Type B pancreatic cell (in vitro differentiated cells): ENCODE measurements around the gene MFRP. TPM values are rescaled to one million over a fixed set of nuclear protein-coding genes. Genes with fewer than 3 reads are reported as not detected.

Experiments used
- DNase-seq: peaks from one replicate; pipeline ENCODE4 v3.0.0; 2021; ENCODE audit warnings: mixed read lengths; ENCODE audit not compliant: unreplicated experiment; ENCODE audit errors: extremely low spot score
- H3K27ac Mint-ChIP-seq: 2 replicates; pipeline ENCODE4 v1.8.0; 2021; ENCODE audit warnings: mild to moderate bottlenecking, mixed read lengths
- H3K27me3 Mint-ChIP-seq: 2 replicates; pipeline ENCODE4 v1.8.0; 2021; ENCODE audit warnings: mixed read lengths
- H3K36me3 Mint-ChIP-seq: 2 replicates; pipeline ENCODE4 v1.8.0; 2021; ENCODE audit warnings: mixed read lengths
- H3K4me1 Mint-ChIP-seq: one replicate; pipeline ENCODE4 v1.8.0; 2021; ENCODE audit warnings: mixed read lengths; ENCODE audit not compliant: unreplicated experiment
- H3K4me3 Mint-ChIP-seq: 2 replicates; pipeline ENCODE4 v1.8.0; 2021; ENCODE audit warnings: mild to moderate bottlenecking, mixed read lengths
- H3K9me3 Mint-ChIP-seq: 2 replicates; pipeline ENCODE4 v1.8.0; 2021; ENCODE audit warnings: mixed read lengths
- CTCF ChIP-seq: fragments of 200-600 bp; sonication (generic); conservative IDR thresholded peaks from 2 replicates; pipeline ENCODE4 v1.5.0; 2021; ENCODE audit warnings: antibody characterized with exemption, mild to moderate bottlenecking
- total RNA-seq: library from RNA; stranded (reverse); gene quantifications from 2 replicates; pipeline ENCODE4 v1.2.1, GENCODE V29; 2021; ENCODE audit warnings: low replicate concordance

MFRP gene
- total RNA-seq, 1 donor from 2014 or later: not detected

- Mint-ChIP-seq H3K27me3 (peaks cover 46% of the 10 kb centered on the region), H3K4me3 (peak within 1 kb of the TSS; percentile 74), H3K4me1 (peaks cover 13% of the 10 kb centered on the region), H3K36me3 (no peaks in the 10 kb centered on the region), H3K27ac (no peak within 1 kb of the TSS), H3K9me3 (no peaks in the 10 kb centered on the region)
- TF ChIP-seq CTCF: no peak
- DNase-seq: peak; percentile 73
These were observed 29.5 kb downstream of the MFRP start, which contains the start of gene MCAM for GRCh38 chr11:119316729-119317591. Gene MCAM, minus strand, starts transcription at chr11:119317130. Its CDS starts 29 bp downstream, at chr11:119317101.

- no peak for TF ChIP-seq CTCF
- Mint-ChIP-seq H3K9me3 (no peaks in the 10 kb centered on the region), H3K27ac (no peak overlapping the region), H3K36me3 (no peaks in the 10 kb centered on the region), H3K27me3 (peaks cover 44% of the 10 kb centered on the region), H3K4me3 (peak overlapping the region; percentile 74), H3K4me1 (peaks cover 13% of the 10 kb centered on the region)
- peak; percentile 69 for DNase-seq
These were observed 30.3 kb downstream of the MFRP start for GRCh38 chr11:119316016-119316728.

- no peak overlapping the region for H3K27ac Mint-ChIP-seq
- no peaks in the 10 kb centered on the region for H3K9me3 Mint-ChIP-seq
- peak; percentile 36 for TF ChIP-seq CTCF
- H3K4me1 Mint-ChIP-seq: peaks cover 13% of the 10 kb centered on the region
- peak overlapping the region; percentile 74 for H3K4me3 Mint-ChIP-seq
- DNase-seq: no peak
- H3K36me3 Mint-ChIP-seq: no peaks in the 10 kb centered on the region
- H3K27me3 Mint-ChIP-seq: peaks cover 44% of the 10 kb centered on the region
These were observed 31.1 kb downstream of the MFRP start for GRCh38 chr11:119315131-119316015.

- DNase-seq: no peak
- H3K9me3 Mint-ChIP-seq: no peaks in the 10 kb centered on the region
- no peak for TF ChIP-seq CTCF
- H3K27ac Mint-ChIP-seq: no peak overlapping the region
- peaks cover 10% of the 10 kb centered on the region for H3K4me1 Mint-ChIP-seq
- H3K27me3 Mint-ChIP-seq: peaks cover 41% of the 10 kb centered on the region
- no peaks in the 10 kb centered on the region for H3K36me3 Mint-ChIP-seq
- H3K4me3 Mint-ChIP-seq: no peak overlapping the region
These were observed 31.8 kb downstream of the MFRP start for GRCh38 chr11:119314726-119315125.

GRCh38 chr11:119310682-119311052 lies 35.8 kb downstream of the MFRP start:
- peaks cover 17% of the 10 kb centered on the region for H3K27me3 Mint-ChIP-seq
- H3K27ac Mint-ChIP-seq: no peak overlapping the region
- H3K9me3 Mint-ChIP-seq: no peaks in the 10 kb centered on the region
- H3K4me1 Mint-ChIP-seq: peaks cover 3% of the 10 kb centered on the region
- TF ChIP-seq CTCF: no peak
- no peak for DNase-seq
- no peaks in the 10 kb centered on the region for H3K36me3 Mint-ChIP-seq
- H3K4me3 Mint-ChIP-seq: no peak overlapping the region
